Measurements from ENCODE around the gene UBE2S. TPM values are rescaled to one million over a fixed set of nuclear protein-coding genes. Genes with fewer than 3 reads are reported as not detected.

The UBE2S gene
- total RNA-seq, 1 experiment from 2014 or later, result 587 TPM

DNA sequence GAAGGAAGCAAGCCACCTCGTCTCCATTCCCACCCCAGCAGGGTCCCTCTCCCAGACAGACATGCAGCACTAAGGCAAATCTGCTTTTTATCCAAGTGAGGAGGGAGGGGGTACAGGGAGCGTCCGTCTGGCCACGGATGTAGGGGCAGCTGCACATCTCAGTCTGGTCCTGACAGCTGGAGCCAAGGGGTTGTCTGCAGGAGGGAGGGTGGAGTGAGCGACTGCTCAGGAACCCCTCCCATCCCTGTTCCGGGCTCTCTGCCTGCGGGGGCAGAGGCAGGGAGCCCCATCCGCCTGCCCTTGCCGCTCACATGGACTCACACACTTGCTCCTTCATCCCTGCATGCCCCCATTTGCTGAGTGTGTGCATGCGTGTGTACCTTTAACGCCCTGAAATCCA is 28.4 kb downstream of the UBE2S start:
- H3K4me3 ChIP-seq (ENCODE audit: low read depth, low read length, poor library complexity, severe bottlenecking), result no peak overlapping the region
- H3K36me3 ChIP-seq (ENCODE audit: insufficient read depth, low read length, poor library complexity, severe bottlenecking), result no peaks in the 10 kb centered on the region
- TF ChIP-seq, protein P1, sequence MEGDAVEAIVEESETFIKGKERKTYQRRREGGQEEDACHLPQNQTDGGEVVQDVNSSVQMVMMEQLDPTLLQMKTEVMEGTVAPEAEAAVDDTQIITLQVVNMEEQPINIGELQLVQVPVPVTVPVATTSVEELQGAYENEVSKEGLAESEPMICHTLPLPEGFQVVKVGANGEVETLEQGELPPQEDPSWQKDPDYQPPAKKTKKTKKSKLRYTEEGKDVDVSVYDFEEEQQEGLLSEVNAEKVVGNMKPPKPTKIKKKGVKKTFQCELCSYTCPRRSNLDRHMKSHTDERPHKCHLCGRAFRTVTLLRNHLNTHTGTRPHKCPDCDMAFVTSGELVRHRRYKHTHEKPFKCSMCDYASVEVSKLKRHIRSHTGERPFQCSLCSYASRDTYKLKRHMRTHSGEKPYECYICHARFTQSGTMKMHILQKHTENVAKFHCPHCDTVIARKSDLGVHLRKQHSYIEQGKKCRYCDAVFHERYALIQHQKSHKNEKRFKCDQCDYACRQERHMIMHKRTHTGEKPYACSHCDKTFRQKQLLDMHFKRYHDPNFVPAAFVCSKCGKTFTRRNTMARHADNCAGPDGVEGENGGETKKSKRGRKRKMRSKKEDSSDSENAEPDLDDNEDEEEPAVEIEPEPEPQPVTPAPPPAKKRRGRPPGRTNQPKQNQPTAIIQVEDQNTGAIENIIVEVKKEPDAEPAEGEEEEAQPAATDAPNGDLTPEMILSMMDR (conservative IDR thresholded peaks at IDR 0.05; ENCODE audit: low read depth, low read length), result no peak
- no peak for TF ChIP-seq EZH2 (IDR thresholded peaks at IDR 0.05; ENCODE audit: borderline replicate concordance, low read depth, low read length, poor library complexity, severe bottlenecking)
- intact Hi-C loops (cut with micrococcal nuclease; ENCODE audit: unreplicated experiment), result no loop called here
- ChIA-PET CTCF (no interaction called here), POLR2A (ENCODE audit: low non-redundant PET) (no interaction called here)
- H3K27me3 ChIP-seq (replicated peaks; ENCODE audit: insufficient read depth, low read depth, low read length, poor library complexity), result no peaks in the 10 kb centered on the region
- DNase-seq (ENCODE audit: low spot score), result no peak
- no peaks in the 10 kb centered on the region for H3K9me3 ChIP-seq (ENCODE audit: low read depth, low read length, poor library complexity, severe bottlenecking)
- H3K4me1 ChIP-seq (ENCODE audit: insufficient read depth, low read length, poor library complexity, severe bottlenecking), result peaks cover under 1% of the 10 kb centered on the region
- no peak overlapping the region for H3K27ac ChIP-seq (ENCODE audit: low read depth, low read length, poor library complexity, severe bottlenecking)
- no TSS peak for BruUV-seq (replicated peaks)

DNA sequence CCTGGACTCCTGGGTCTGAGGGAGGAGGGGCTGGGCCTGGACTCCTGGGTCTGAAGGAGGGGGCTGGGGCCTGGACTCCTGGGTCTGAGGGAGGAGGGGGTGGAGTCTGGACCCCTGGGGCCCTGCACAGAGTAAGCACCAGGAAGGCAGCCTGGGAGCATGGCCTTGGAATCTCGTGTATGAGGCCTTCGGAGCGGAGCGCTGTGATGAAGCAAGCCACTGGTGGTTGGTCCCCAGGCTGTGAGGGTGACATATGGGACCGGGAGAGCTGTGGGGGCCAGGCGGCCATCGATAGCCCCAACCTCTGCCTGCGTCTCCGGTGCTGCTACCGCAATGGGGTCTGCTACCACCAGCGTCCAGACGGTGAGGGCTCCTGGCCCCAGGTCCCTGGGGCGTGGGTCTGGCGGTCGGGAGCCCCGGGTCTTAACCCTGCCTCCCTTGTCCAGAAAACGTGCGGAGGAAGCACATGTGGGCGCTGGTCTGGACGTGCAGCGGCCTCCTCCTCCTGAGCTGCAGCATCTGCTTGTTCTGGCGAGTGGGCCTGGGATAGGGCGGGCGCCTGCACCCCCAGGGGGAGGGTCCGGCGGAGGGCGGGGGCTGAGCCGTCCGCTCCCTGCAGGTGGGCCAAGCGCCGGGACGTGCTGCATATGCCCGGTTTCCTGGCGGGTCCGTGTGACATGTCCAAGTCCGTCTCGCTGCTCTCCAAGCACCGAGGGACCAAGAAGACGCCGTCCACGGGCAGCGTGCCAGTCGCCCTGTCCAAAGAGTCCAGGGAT is 30.0 kb downstream of the UBE2S start:
- no peaks in the 10 kb centered on the region for H3K9me3 ChIP-seq (ENCODE audit: low read depth, low read length, poor library complexity, severe bottlenecking)
- no TSS peak for BruUV-seq (replicated peaks)
- POLR2A ChIA-PET (ENCODE audit: low non-redundant PET), result no interaction called here
- intact Hi-C loops (cut with micrococcal nuclease; ENCODE audit: unreplicated experiment), result no loop called here
- CTCF ChIA-PET, result no interaction called here
- no peak for DNase-seq (ENCODE audit: low spot score)
- H3K4me1 ChIP-seq (ENCODE audit: insufficient read depth, low read length, poor library complexity, severe bottlenecking), result no peaks in the 10 kb centered on the region
- no peak overlapping the region for H3K27ac ChIP-seq (ENCODE audit: low read depth, low read length, poor library complexity, severe bottlenecking)
- H3K36me3 ChIP-seq (ENCODE audit: insufficient read depth, low read length, poor library complexity, severe bottlenecking), result no peaks in the 10 kb centered on the region
- no peak overlapping the region for H3K4me3 ChIP-seq (ENCODE audit: low read depth, low read length, poor library complexity, severe bottlenecking)
- no peaks in the 10 kb centered on the region for H3K27me3 ChIP-seq (replicated peaks; ENCODE audit: insufficient read depth, low read depth, low read length, poor library complexity)
- no peak for TF ChIP-seq EZH2 (IDR thresholded peaks at IDR 0.05; ENCODE audit: borderline replicate concordance, low read depth, low read length, poor library complexity, severe bottlenecking)
- TF ChIP-seq, protein P1 (conservative IDR thresholded peaks at IDR 0.05; ENCODE audit: low read depth, low read length), result no peak

DNA sequence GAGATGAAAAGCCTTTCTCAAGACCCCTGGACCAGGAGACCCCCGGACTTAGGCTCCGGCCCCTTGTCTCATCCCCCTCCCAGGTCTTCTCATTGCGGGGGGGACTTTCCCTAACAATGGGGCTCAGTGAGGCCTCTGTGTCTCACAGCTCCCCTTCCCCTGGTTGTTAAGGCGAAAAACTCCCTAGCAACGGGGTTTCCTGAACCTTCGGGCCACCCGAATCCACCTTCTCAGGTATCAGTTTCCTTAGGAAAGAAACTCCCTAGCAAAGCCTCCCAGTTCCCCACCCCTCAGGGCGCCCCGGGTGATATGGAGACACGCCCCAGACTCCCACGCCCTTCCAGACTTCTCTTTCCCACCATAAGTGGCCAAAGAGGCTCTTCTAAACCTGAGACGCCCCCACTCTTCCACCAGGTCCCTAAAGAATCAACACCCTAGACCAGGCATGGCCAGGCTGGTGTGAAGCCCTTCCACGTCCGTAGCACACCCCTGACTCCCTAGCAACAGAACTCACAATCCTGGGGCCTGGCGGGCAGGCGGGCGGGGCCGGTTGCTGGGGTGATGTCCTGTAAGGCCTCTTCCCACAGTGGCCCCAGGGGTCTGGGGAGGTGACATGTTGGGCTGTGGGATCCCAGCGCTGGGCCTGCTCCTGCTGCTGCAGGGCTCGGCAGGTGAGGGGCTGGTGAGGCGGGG is 31.2 kb downstream of the UBE2S start, which contains the start of gene TMEM190:
TSS of gene TMEM190 (plus strand) at position 586 of the 693 bp plus-strand sequence. CDS start at position 614, 28 bp downstream.
- POLR2A ChIA-PET (ENCODE audit: low non-redundant PET), result no interaction called here
- no TSS peak for BruUV-seq (replicated peaks)
- TF ChIP-seq EZH2 (IDR thresholded peaks at IDR 0.05; ENCODE audit: borderline replicate concordance, low read depth, low read length, poor library complexity, severe bottlenecking), result no peak
- TF ChIP-seq, protein P1 (conservative IDR thresholded peaks at IDR 0.05; ENCODE audit: low read depth, low read length), result no peak
- no peaks in the 10 kb centered on the region for H3K4me1 ChIP-seq (ENCODE audit: insufficient read depth, low read length, poor library complexity, severe bottlenecking)
- CTCF ChIA-PET, result no interaction called here
- no peaks in the 10 kb centered on the region for H3K27me3 ChIP-seq (replicated peaks; ENCODE audit: insufficient read depth, low read depth, low read length, poor library complexity)
- H3K27ac ChIP-seq (ENCODE audit: low read depth, low read length, poor library complexity, severe bottlenecking), result no peak within 1 kb of the TSS
- H3K4me3 ChIP-seq (ENCODE audit: low read depth, low read length, poor library complexity, severe bottlenecking), result no peak within 1 kb of the TSS
- intact Hi-C loops (cut with micrococcal nuclease; ENCODE audit: unreplicated experiment), result no loop called here
- H3K9me3 ChIP-seq (ENCODE audit: low read depth, low read length, poor library complexity, severe bottlenecking), result no peaks in the 10 kb centered on the region
- DNase-seq (ENCODE audit: low spot score), result no peak
- no peaks in the 10 kb centered on the region for H3K36me3 ChIP-seq (ENCODE audit: insufficient read depth, low read length, poor library complexity, severe bottlenecking)

Data from A673 (cell line).